Hepatocyte (in vitro differentiated cells): Measurements from ENCODE around the gene RPS6KA4. TPM values are rescaled to one million over a fixed set of nuclear protein-coding genes. Genes with fewer than 3 reads are reported as not detected.

Experiments
- DNase-seq: peaks from one replicate; pipeline ENCODE4 v3.0.0-alpha.2; 2016; ENCODE audit warnings: low spot score
- H2AFZ ChIP-seq: fragments of 200-600 bp; sonication (generic); 2 replicates; pipeline ENCODE4 v1.6.0; 2016; ENCODE audit warnings: antibody characterized with exemption, mild to moderate bottlenecking
- H3K27ac ChIP-seq: fragments of 200-600 bp; sonication (generic); 2 replicates; pipeline ENCODE4 v1.5.1; 2016; ENCODE audit warnings: mild to moderate bottlenecking
- H3K27me3 ChIP-seq: fragments of 200-600 bp; sonication (generic); 2 replicates; pipeline ENCODE4 v1.6.1; 2016
- H3K36me3 ChIP-seq: fragments of 200-600 bp; sonication (generic); replicated peaks from 2 replicates; pipeline ENCODE4 v1.5.1; 2016; ENCODE audit warnings: low read depth; ENCODE audit not compliant: insufficient read depth
- H3K4me1 ChIP-seq: fragments of 200-600 bp; sonication (generic); 2 replicates; pipeline ENCODE4 v1.5.1; 2016; ENCODE audit warnings: mild to moderate bottlenecking, moderate library complexity; ENCODE audit not compliant: insufficient read depth
- H3K4me2 ChIP-seq: fragments of 200-600 bp; sonication (generic); 2 replicates; pipeline ENCODE4 v1.6.0; 2016
- H3K4me3 ChIP-seq: fragments of 200-600 bp; sonication (generic); 2 replicates; pipeline ENCODE4 v1.5.1; 2016; ENCODE audit warnings: mild to moderate bottlenecking
- H3K79me2 ChIP-seq: fragments of 200-600 bp; sonication (generic); 2 replicates; pipeline ENCODE4 v1.6.0; 2017; ENCODE audit warnings: mild to moderate bottlenecking
- H3K9me2 ChIP-seq: fragments of 200-600 bp; sonication (generic); replicated peaks from 2 replicates; pipeline ENCODE4 v1.6.0; 2017; ENCODE audit warnings: mild to moderate bottlenecking; ENCODE audit not compliant: insufficient read depth
- H3K9me3 ChIP-seq: fragments of 200-600 bp; sonication (generic); 2 replicates; pipeline ENCODE4 v1.5.1; 2016; ENCODE audit warnings: low read depth, mild to moderate bottlenecking
- H4K20me1 ChIP-seq: fragments of 200-600 bp; sonication (generic); 2 replicates; pipeline ENCODE4 v1.6.0; 2016; ENCODE audit warnings: mild to moderate bottlenecking; ENCODE audit not compliant: insufficient read depth, poor library complexity, severe bottlenecking
- EZH2 ChIP-seq: fragments of 200-600 bp; sonication (generic); IDR thresholded peaks from 2 replicates; pipeline ENCODE4 v1.6.1; 2016; ENCODE audit warnings: antibody characterized with exemption, mild to moderate bottlenecking, borderline replicate concordance
- EZH2phosphoT487 ChIP-seq: fragments of 200-600 bp; sonication (generic); IDR thresholded peaks from one replicate; pipeline ENCODE4 v1.6.1; 2018; ENCODE audit warnings: antibody characterized with exemption, mild to moderate bottlenecking, low read depth, moderate library complexity; ENCODE audit not compliant: unreplicated experiment, severe bottlenecking
- WGBS: methylation state at CpG from one replicate; pipeline ENCODE4 v1.1.6; 2016; ENCODE audit warnings: low lambda C conversion rate; ENCODE audit errors: missing lambda C conversion rate; 5-methylcytosine and 5-hydroxymethylcytosine counted together
- polyA plus RNA-seq: library from polyadenylated mRNA; unstranded; fragments of >200 nt; fragmentation: Nextera tagmentation; extraction: Ambion mirVana; gene quantifications from 2 replicates; pipeline ENCODE4 v1.2.1, GENCODE V29; 2016
- total RNA-seq: library from RNA; depleted of rRNA; stranded (reverse); fragments of >200 nt; gene quantifications from 2 replicates; pipeline ENCODE4 v1.2.3, GENCODE V29; 2014
- TF ChIP-seq, protein P1 (sequence below): fragments of 200-600 bp; sonication (generic); IDR thresholded peaks from 2 replicates; pipeline ENCODE4 v1.5.1; 2016; ENCODE audit warnings: antibody characterized with exemption, mild to moderate bottlenecking; ENCODE audit not compliant: poor library complexity

RPS6KA4 gene
- total and polyA plus RNA-seq, 2 experiments from 2014 or later = 35.9 to 44.0 TPM

DNA sequence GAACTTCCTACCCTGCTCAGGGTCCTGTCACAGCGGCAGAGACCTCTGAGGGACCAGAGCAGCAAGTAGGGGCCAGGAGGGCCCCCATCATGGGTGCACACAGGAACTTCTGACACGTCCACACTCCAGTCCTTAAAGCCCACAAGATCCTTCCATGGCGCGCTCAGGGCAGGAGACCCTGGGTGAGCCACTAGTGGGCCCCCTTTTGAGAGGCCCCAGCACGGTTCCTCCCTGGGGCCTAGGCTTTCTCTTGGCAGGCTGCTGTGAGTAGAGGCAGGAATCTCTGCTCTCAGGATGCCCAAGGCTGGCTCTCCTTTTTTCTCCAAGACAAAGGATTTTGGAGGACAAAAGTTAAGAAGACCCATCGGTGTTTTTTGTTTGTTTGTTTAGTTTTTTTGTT is 22.4 kb downstream of the RPS6KA4 start:
- WGBS = 72% methylated on average over 6 of the region's 6 CpGs

DNA sequence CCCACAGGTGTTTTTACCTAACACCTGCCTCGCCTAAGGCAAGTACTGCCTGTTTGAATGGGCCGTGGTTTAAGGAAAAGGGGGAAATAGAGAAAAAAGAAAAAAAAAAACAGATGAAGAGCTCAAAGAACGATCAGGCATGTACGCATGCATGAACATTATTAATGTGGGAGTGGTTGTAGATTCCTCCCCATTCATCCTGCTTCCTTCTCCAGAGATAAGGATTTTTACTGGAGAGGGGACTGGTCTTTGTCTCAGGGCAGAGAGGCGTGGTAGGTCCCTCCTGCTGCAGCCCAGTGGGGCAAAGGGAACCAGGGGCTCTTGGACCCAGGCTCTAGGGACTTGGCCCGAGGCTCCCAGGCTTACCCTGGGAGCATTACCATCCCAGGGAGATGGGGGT is 23.1 kb downstream of the RPS6KA4 start:
- Histone ChIP-seq H3K27me3 (no peaks in the 10 kb centered on the region), H3K4me1 (no peaks in the 10 kb centered on the region)
- WGBS = 69% methylated on average over 6 of the region's 6 CpGs

More for the DNA sequence above, 22.4 kb downstream of the RPS6KA4 start:
- no peak for TF ChIP-seq EZH2
- TF ChIP-seq EZH2phosphoT487 = no peak
- TF ChIP-seq, protein P1, sequence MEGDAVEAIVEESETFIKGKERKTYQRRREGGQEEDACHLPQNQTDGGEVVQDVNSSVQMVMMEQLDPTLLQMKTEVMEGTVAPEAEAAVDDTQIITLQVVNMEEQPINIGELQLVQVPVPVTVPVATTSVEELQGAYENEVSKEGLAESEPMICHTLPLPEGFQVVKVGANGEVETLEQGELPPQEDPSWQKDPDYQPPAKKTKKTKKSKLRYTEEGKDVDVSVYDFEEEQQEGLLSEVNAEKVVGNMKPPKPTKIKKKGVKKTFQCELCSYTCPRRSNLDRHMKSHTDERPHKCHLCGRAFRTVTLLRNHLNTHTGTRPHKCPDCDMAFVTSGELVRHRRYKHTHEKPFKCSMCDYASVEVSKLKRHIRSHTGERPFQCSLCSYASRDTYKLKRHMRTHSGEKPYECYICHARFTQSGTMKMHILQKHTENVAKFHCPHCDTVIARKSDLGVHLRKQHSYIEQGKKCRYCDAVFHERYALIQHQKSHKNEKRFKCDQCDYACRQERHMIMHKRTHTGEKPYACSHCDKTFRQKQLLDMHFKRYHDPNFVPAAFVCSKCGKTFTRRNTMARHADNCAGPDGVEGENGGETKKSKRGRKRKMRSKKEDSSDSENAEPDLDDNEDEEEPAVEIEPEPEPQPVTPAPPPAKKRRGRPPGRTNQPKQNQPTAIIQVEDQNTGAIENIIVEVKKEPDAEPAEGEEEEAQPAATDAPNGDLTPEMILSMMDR = no peak
- H3K4me2 ChIP-seq = no peak overlapping the region
- H3K36me3 ChIP-seq = no peaks in the 10 kb centered on the region
- no peak overlapping the region for H3K27ac ChIP-seq
- H3K79me2 ChIP-seq = no peaks in the 10 kb centered on the region
- H3K4me3 ChIP-seq = no peak overlapping the region
- H3K4me1 ChIP-seq = no peaks in the 10 kb centered on the region
- no peaks in the 10 kb centered on the region for H3K9me2 ChIP-seq
- no peaks in the 10 kb centered on the region for H4K20me1 ChIP-seq
- H3K27me3 ChIP-seq = no peaks in the 10 kb centered on the region
- no peak overlapping the region for H2AFZ ChIP-seq
- no peak for DNase-seq
- no peaks in the 10 kb centered on the region for H3K9me3 ChIP-seq

GRCh38 chr11:64382586-64382985 is 23.6 kb downstream of the RPS6KA4 start:
- 65% methylated on average over 8 of the region's 8 CpGs for WGBS
- no peak for TF ChIP-seq EZH2phosphoT487

More for the DNA sequence above, 23.1 kb downstream of the RPS6KA4 start:
- no peaks in the 10 kb centered on the region for H3K9me3 ChIP-seq
- no peaks in the 10 kb centered on the region for H3K79me2 ChIP-seq
- no peaks in the 10 kb centered on the region for H4K20me1 ChIP-seq
- H3K9me2 ChIP-seq = no peaks in the 10 kb centered on the region
- H3K4me2 ChIP-seq = no peak overlapping the region
- H3K36me3 ChIP-seq = no peaks in the 10 kb centered on the region
- no peak overlapping the region for H3K27ac ChIP-seq
- no peak overlapping the region for H2AFZ ChIP-seq
- no peak for DNase-seq
- TF ChIP-seq EZH2phosphoT487 (no peak), EZH2 (no peak)
- TF ChIP-seq, protein P1 = no peak
- H3K4me3 ChIP-seq = no peak overlapping the region

GRCh38 chr11:64383580-64383979 is 24.6 kb downstream of the RPS6KA4 start:
- H4K20me1 ChIP-seq = no peaks in the 10 kb centered on the region
- H3K9me2 ChIP-seq = no peaks in the 10 kb centered on the region
- no peak overlapping the region for H3K4me2 ChIP-seq
- H2AFZ ChIP-seq = no peak overlapping the region
- H3K79me2 ChIP-seq = no peaks in the 10 kb centered on the region
- no peak for TF ChIP-seq EZH2phosphoT487
- TF ChIP-seq, protein P1 = no peak
- no peak for TF ChIP-seq EZH2
- H3K4me3 ChIP-seq = no peak overlapping the region
- H3K27me3 ChIP-seq = no peaks in the 10 kb centered on the region
- H3K4me1 ChIP-seq = no peaks in the 10 kb centered on the region
- no peak overlapping the region for H3K27ac ChIP-seq
- DNase-seq = no peak
- no peaks in the 10 kb centered on the region for H3K9me3 ChIP-seq
- H3K36me3 ChIP-seq = no peaks in the 10 kb centered on the region
- 50% methylated on average over 2 of the region's 2 CpGs for WGBS

More at GRCh38 chr11:64382586-64382985, 23.6 kb downstream of the RPS6KA4 start:
- no peak overlapping the region for H3K4me2 ChIP-seq
- no peaks in the 10 kb centered on the region for H3K79me2 ChIP-seq
- H3K27ac ChIP-seq = no peak overlapping the region
- H3K4me1 ChIP-seq = no peaks in the 10 kb centered on the region
- no peaks in the 10 kb centered on the region for H3K9me2 ChIP-seq
- no peaks in the 10 kb centered on the region for H4K20me1 ChIP-seq
- no peaks in the 10 kb centered on the region for H3K36me3 ChIP-seq
- H3K4me3 ChIP-seq = no peak overlapping the region
- no peaks in the 10 kb centered on the region for H3K27me3 ChIP-seq
- H2AFZ ChIP-seq = no peak overlapping the region
- no peak for DNase-seq
- no peaks in the 10 kb centered on the region for H3K9me3 ChIP-seq
